GM12878 (cell line): ENCODE results near the gene KAZN. TPM values are rescaled to one million over a fixed set of nuclear protein-coding genes. Genes with fewer than 3 reads are reported as not detected.
A peak's percentile ranks its signal among the peaks of the same experiment; 100 is the strongest.

Source experiments
- ATAC-seq: fragments of 200-7000 bp; cut with Tn5 transposase; 3 replicates; pipeline ENCODE4 v1.9.1; 2020; ENCODE audit warnings: mild to moderate bottlenecking, moderate library complexity
- BruUV-seq: library from RNA; stranded (reverse); fragments of 400-500 nt; replicated peaks from 2 replicates; lab custom pipeline; 2021; lab: Mats Ljungman, UMichigan
- CTCF ChIA-PET: fragments of 300-600 bp; sonication (Branson Sonifier 250); formaldehyde crosslinking; extraction: SDS; loops from one replicate; lab custom pipeline; 2021; ENCODE audit warnings: inconsistent platforms; lab: Yijun Ruan, JAX
- POLR2A ChIA-PET: fragments of 350-600 bp; formaldehyde crosslinking; extraction: SDS; loops from one replicate; lab custom pipeline; 2021; ENCODE audit warnings: inconsistent platforms; lab: Charles Lee
- RAD21 ChIA-PET: fragments of 300-600 bp; sonication (Branson Sonifier 250); formaldehyde crosslinking; loops from one replicate; lab custom pipeline; 2023; ENCODE audit warnings: antibody characterized with exemption; ENCODE audit not compliant: unreplicated experiment; lab: Charles Lee
- SMC1A ChIA-PET: fragments of 300-600 bp; sonication (Branson Sonifier 250); formaldehyde crosslinking; loops from one replicate; lab custom pipeline; 2023; ENCODE audit not compliant: unreplicated experiment, uncharacterized antibody; lab: Charles Lee
- DNase-seq: peaks from one replicate; pipeline ENCODE4 v3.0.0-alpha.2; 2011; ENCODE audit warnings: low read depth, low spot score
- FAIRE-seq: peaks from 3 replicates; lab custom pipeline; 2011; peaks lifted over from hg19 to GRCh38; lab: Jason Lieb, UNC
- H2AFZ ChIP-seq: 2 replicates; pipeline ENCODE4 v1.6.0; 2011; ENCODE audit warnings: low read depth, low read length, control low read depth; ENCODE audit not compliant: control insufficient read depth
- H3K27ac ChIP-seq: 2 replicates; pipeline ENCODE4 v1.5.1; 2011; ENCODE audit warnings: control low read depth; ENCODE audit not compliant: control insufficient read depth, insufficient read depth
- H3K27me3 ChIP-seq, 2 experiments: replicated peaks in 1 of 2; 2 replicates each; pipeline versions ENCODE4 v1.6.0 to v1.6.1; 2011; ENCODE audit warnings: low read length in 1 of 2; ENCODE audit not compliant: control insufficient read depth in 2 of 2, insufficient read depth in 2 of 2
- H3K36me3 ChIP-seq, 2 experiments: 2 replicates each; pipeline ENCODE4 v1.5.1; 2011; ENCODE audit warnings: low read length in 1 of 2; ENCODE audit not compliant: control insufficient read depth in 2 of 2, insufficient read depth in 2 of 2
- H3K4me1 ChIP-seq: 2 replicates; pipeline ENCODE4 v1.6.1; 2011; ENCODE audit warnings: mild to moderate bottlenecking, low read length, moderate library complexity, mixed read lengths; ENCODE audit not compliant: control insufficient read depth, insufficient read depth
- H3K4me2 ChIP-seq: 2 replicates; pipeline ENCODE4 v1.6.0; 2011; ENCODE audit warnings: control low read depth; ENCODE audit not compliant: control insufficient read depth, insufficient read depth
- H3K4me3 ChIP-seq: fragments of 200-600 bp; sonication (generic); 2 replicates; pipeline ENCODE4 v1.5.1; 2016
- H3K79me2 ChIP-seq: 2 replicates; pipeline ENCODE4 v1.6.0; 2011; ENCODE audit warnings: low read length; ENCODE audit not compliant: control insufficient read depth, insufficient read depth
- H3K9ac ChIP-seq: 2 replicates; pipeline ENCODE4 v1.8.0; 2011; ENCODE audit warnings: low read length, control low read depth, mixed read lengths; ENCODE audit not compliant: control insufficient read depth, insufficient read depth
- H3K9me3 ChIP-seq: replicated peaks from 3 replicates; pipeline ENCODE4 v1.5.1; 2011; ENCODE audit warnings: mild to moderate bottlenecking, low read length; ENCODE audit not compliant: control insufficient read depth, insufficient read depth
- H4K20me1 ChIP-seq: 2 replicates; pipeline ENCODE4 v1.6.0; 2011; ENCODE audit not compliant: control insufficient read depth, insufficient read depth
- CBFB ChIP-seq: IDR thresholded peaks from 2 replicates; pipeline ENCODE4 v1.6.1; 2016; ENCODE audit warnings: antibody characterized with exemption, low read depth
- IKZF1 ChIP-seq: fragments of 450-650 bp; conservative IDR thresholded peaks from 2 replicates; pipeline ENCODE4 v1.6.1; 2017; ENCODE audit warnings: antibody characterized with exemption, mild to moderate bottlenecking
- KDM1A ChIP-seq: fragments of 200-600 bp; sonication (generic); IDR thresholded peaks from 2 replicates; pipeline ENCODE4 v1.6.1; 2016; ENCODE audit warnings: borderline replicate concordance
- NFYB ChIP-seq: IDR thresholded peaks from 2 replicates; pipeline ENCODE4 v1.6.1; 2011; ENCODE audit warnings: low read depth, mild to moderate bottlenecking, low read length, improper control_type of control experiment, moderate library complexity; ENCODE audit not compliant: insufficient read depth
- PRDM15 ChIP-seq: fragments of 450-650 bp; formaldehyde crosslinking; IDR thresholded peaks from 2 replicates; pipeline ENCODE4 v1.4.0; 2020; ENCODE audit warnings: mild to moderate bottlenecking, moderate library complexity
- SKIL ChIP-seq: fragments of 450-650 bp; IDR thresholded peaks from 2 replicates; pipeline ENCODE4 v1.6.1; 2017; ENCODE audit warnings: mild to moderate bottlenecking, low read depth, inconsistent platforms; ENCODE audit not compliant: poor library complexity, severe bottlenecking
- SMAD1 ChIP-seq: fragments of 450-650 bp; IDR thresholded peaks from 2 replicates; pipeline ENCODE4 v1.6.1; 2018; ENCODE audit warnings: mild to moderate bottlenecking, low read depth; ENCODE audit not compliant: partially characterized antibody
- SMC3 ChIP-seq: IDR thresholded peaks from 2 replicates; pipeline ENCODE4 v1.6.1; 2011; ENCODE audit warnings: low read length, improper control_type of control experiment, borderline replicate concordance
- TAF1 ChIP-seq: IDR thresholded peaks from 2 replicates; pipeline ENCODE4 v1.6.1; 2011; ENCODE audit warnings: mild to moderate bottlenecking, low read depth, low read length, borderline replicate concordance
- ZSCAN29 ChIP-seq: fragments of 450-650 bp; IDR thresholded peaks from 2 replicates; pipeline ENCODE4 v1.6.1; 2017; ENCODE audit warnings: mild to moderate bottlenecking, moderate library complexity
- WGBS: methylation state at CpG from one replicate; pipeline ENCODE4 v1.1.6; 2016; ENCODE audit warnings: low lambda C conversion rate; ENCODE audit not compliant: insufficient replicate concordance, insufficient coverage; ENCODE audit errors: missing lambda C conversion rate; 5-methylcytosine and 5-hydroxymethylcytosine counted together
- in situ Hi-C: fragments of 300-500 bp; cut with MboI; formaldehyde crosslinking; loops from 9 replicates; pipeline ENCODE4 v1.14.3; 2018; ENCODE audit warnings: mixed read lengths
- intact Hi-C: fragments of 100-400 bp; cut with micrococcal nuclease; formaldehyde crosslinking; loops from one replicate; pipeline ENCODE4 v1.14.2; 2022; ENCODE audit not compliant: unreplicated experiment
- polyA plus RNA-seq, 11 experiments: library from polyadenylated mRNA; depleted of rRNA in 4 of 11; unstranded in 6 of 11; stranded (reverse) in 5 of 11; fragments of >200 nt; fragmentation: Nextera tagmentation in 4 of 11; fragmentation: Illumina TruSeq in 1 of 11; extraction: Ambion mirVana in 4 of 11; extraction: Trizol in 1 of 11; gene quantifications; 1 replicate in 1 of 11; 2 replicates in 10 of 11; pipeline versions ENCODE4 v1.2.1 to v1.2.3, GENCODE V29; 2011 to 2016; ENCODE audit warnings: inconsistent platforms in 2 of 11, missing spikeins in 2 of 11, low read depth in 1 of 11
- total RNA-seq, 4 experiments: library from RNA; depleted of rRNA in 3 of 4; stranded (reverse); fragments of >200 nt in 3 of 4; fragmentation: Illumina TruSeq in 1 of 4; extraction: Trizol in 1 of 4; gene quantifications; 2 replicates each; pipeline versions ENCODE4 v1.2.1 to v1.2.3, GENCODE V29; 2013 to 2021

Gene KAZN
- total and polyA plus RNA-seq, 10 of the 15 experiments (the other 5 are each of a cell fraction or from before 2014, with no cell fraction given) = 0.72 to 4.0 (median 1.2) TPM

GRCh38 chr1:14896381-14897079, 298.0 kb downstream of the KAZN start:
- Histone ChIP-seq H2AFZ (no peak overlapping the region), H3K27me3 (no peaks in the 10 kb centered on the region; a peak in 1 of 4 replicates), H3K9me3 (no peaks in the 10 kb centered on the region; the same call in 2 of the 3 replicates), H3K4me2 (no peak overlapping the region), H3K4me1 (no peaks in the 10 kb centered on the region), H3K27ac (no peak overlapping the region), H3K4me3 (no peak overlapping the region), H3K79me2 (no peaks in the 10 kb centered on the region), H4K20me1 (no peaks in the 10 kb centered on the region), H3K9ac (no peak overlapping the region), H3K36me3 (no peaks in the 10 kb centered on the region)
- SMC1A ChIA-PET = interaction anchor here (1.3 to 1.4 kb wide), 2 partner anchors 17 to 117 kb away, joined by 3 read pairs; no protein-coding TSS in a partner anchor
- 13% methylated on average over 3 of the region's 3 CpGs for WGBS
- in situ Hi-C loops = no loop called here
- DNase-seq (no peak), ATAC-seq (no peak), FAIRE-seq (no peak)
- CTCF ChIA-PET = no interaction called here
- intact Hi-C loops = no loop called here
- TF ChIP-seq CBFB = no peak
- POLR2A ChIA-PET = no interaction called here
- RAD21 ChIA-PET = interaction anchor here (0.8 kb wide), 1 partner anchor 461 kb away, joined by 3 read pairs; no protein-coding TSS in a partner anchor
- no TSS peak for BruUV-seq

- no peaks in the 10 kb centered on the region for H3K79me2 ChIP-seq
- FAIRE-seq (no peak), DNase-seq (no peak), ATAC-seq (0 out of 3 replicates have a peak, but pooled peaks have one; percentile 40)
- SMC1A ChIA-PET = interaction anchor here (1.3 to 1.4 kb wide), 2 partner anchors 18 to 118 kb away, joined by 3 read pairs; no protein-coding TSS in a partner anchor
- no peaks in the 10 kb centered on the region for H3K4me1 ChIP-seq
- H2AFZ ChIP-seq = no peak overlapping the region
- no peak overlapping the region for H3K4me2 ChIP-seq
- POLR2A ChIA-PET = no interaction called here
- H3K36me3 ChIP-seq = no peaks in the 10 kb centered on the region
- CTCF ChIA-PET = interaction anchor here (1.4 kb wide), 1 partner anchor 8 kb away, joined by 4 read pairs; no protein-coding TSS in a partner anchor
- no peak overlapping the region for H3K4me3 ChIP-seq
- RAD21 ChIA-PET = interaction anchor here (0.8 kb wide), 1 partner anchor 462 kb away, joined by 3 read pairs; no protein-coding TSS in a partner anchor
- H3K9ac ChIP-seq = no peak overlapping the region
- H3K9me3 ChIP-seq = no peaks in the 10 kb centered on the region; the same call in 2 of the 3 replicates
- intact Hi-C loops = no loop called here
- BruUV-seq = no TSS peak
- H3K27me3 ChIP-seq = no peaks in the 10 kb centered on the region; a peak in 1 of 4 replicates
- H3K27ac ChIP-seq = no peak overlapping the region
- in situ Hi-C loops = no loop called here
- H4K20me1 ChIP-seq = no peaks in the 10 kb centered on the region
- TF ChIP-seq SKIL = no peak
- 0 out of 2 replicates have a peak, but pooled peaks have one; percentile 29 for TF ChIP-seq NFYB
- TF ChIP-seq TAF1 = no peak
- no peak for TF ChIP-seq PRDM15 (CRISPR knock-in tag)
- TF ChIP-seq SMC3 = no peak
- TF ChIP-seq SMAD1 = no peak
- TF ChIP-seq ZSCAN29 = no peak
- no peak for TF ChIP-seq KDM1A
- no peak for TF ChIP-seq IKZF1
Observed at GRCh38 chr1:14897080-14897449, 298.6 kb downstream of the KAZN start.
